GM23248 (cell line): Measurements from ENCODE around the gene VTI1A. TPM values are rescaled to one million over a fixed set of nuclear protein-coding genes. Genes with fewer than 3 reads are reported as not detected.

Experiments used
- DNase-seq: peaks from one replicate; pipeline ENCODE4 v3.0.0-alpha.2; 2015
- H2AFZ ChIP-seq: fragments of 200-600 bp; sonication (generic); 2 replicates; pipeline ENCODE4 v1.6.1; 2016; ENCODE audit warnings: antibody characterized with exemption
- H3F3A ChIP-seq: fragments of 200-600 bp; sonication (generic); 2 replicates; pipeline ENCODE4 v1.6.1; 2016; ENCODE audit warnings: mild to moderate bottlenecking, antibody characterized with exemption, mixed run types; ENCODE audit not compliant: insufficient read depth
- H3K27ac ChIP-seq: fragments of 200-600 bp; sonication (generic); 2 replicates; pipeline ENCODE4 v1.5.1; 2016; ENCODE audit warnings: mild to moderate bottlenecking
- H3K27me3 ChIP-seq: fragments of 200-600 bp; sonication (generic); replicated peaks from 2 replicates; pipeline ENCODE4 v1.6.1; 2016; ENCODE audit warnings: mild to moderate bottlenecking; ENCODE audit not compliant: insufficient read depth
- H3K36me3 ChIP-seq: fragments of 200-600 bp; sonication (generic); 2 replicates; pipeline ENCODE4 v1.6.1; 2016; ENCODE audit warnings: low read depth, mild to moderate bottlenecking
- H3K4me1 ChIP-seq: fragments of 200-600 bp; sonication (generic); 2 replicates; pipeline ENCODE4 v1.6.1; 2016; ENCODE audit warnings: mild to moderate bottlenecking; ENCODE audit not compliant: insufficient read depth
- H3K4me2 ChIP-seq: fragments of 200-600 bp; sonication (generic); one replicate; pipeline ENCODE4 v1.6.1; 2016; ENCODE audit warnings: mild to moderate bottlenecking; ENCODE audit not compliant: unreplicated experiment
- H3K4me3 ChIP-seq: fragments of 200-600 bp; sonication (generic); 2 replicates; pipeline ENCODE4 v1.5.1; 2016; ENCODE audit warnings: mild to moderate bottlenecking
- H3K79me2 ChIP-seq: fragments of 200-600 bp; sonication (generic); 2 replicates; pipeline ENCODE4 v1.6.1; 2016; ENCODE audit warnings: mild to moderate bottlenecking; ENCODE audit not compliant: insufficient read depth
- H3K9ac ChIP-seq: fragments of 200-600 bp; sonication (generic); 2 replicates; pipeline ENCODE4 v1.6.1; 2016; ENCODE audit warnings: mild to moderate bottlenecking
- H3K9me2 ChIP-seq: fragments of 200-600 bp; sonication (generic); 2 replicates; pipeline ENCODE4 v1.6.1; 2016; ENCODE audit warnings: mixed run types, mild to moderate bottlenecking, moderate library complexity; ENCODE audit not compliant: insufficient read depth
- H3K9me3 ChIP-seq: fragments of 200-600 bp; sonication (generic); one replicate; pipeline ENCODE4 v1.6.1; 2017; ENCODE audit warnings: low read depth
- H4K20me1 ChIP-seq: fragments of 200-600 bp; sonication (generic); 2 replicates; pipeline ENCODE4 v1.6.0; 2016; ENCODE audit not compliant: insufficient read depth
- EZH2 ChIP-seq: fragments of 200-600 bp; sonication (generic); IDR thresholded peaks from 2 replicates; pipeline ENCODE4 v1.6.1; 2018; ENCODE audit warnings: antibody characterized with exemption, mild to moderate bottlenecking; ENCODE audit not compliant: insufficient read depth, poor library complexity, severe bottlenecking
- EZH2phosphoT487 ChIP-seq: fragments of 200-600 bp; sonication (generic); IDR thresholded peaks from 2 replicates; pipeline ENCODE4 v1.6.1; 2018; ENCODE audit warnings: antibody characterized with exemption, moderate library complexity, mild to moderate bottlenecking, low read depth; ENCODE audit not compliant: insufficient read depth
- WGBS, 2 experiments: methylation state at CpG; one replicate each; pipeline ENCODE4 v1.1.6; 2015 to 2017; ENCODE audit warnings: low lambda C conversion rate in 2 of 2, low coverage in 1 of 2; ENCODE audit errors: missing lambda C conversion rate in 2 of 2; 5-methylcytosine and 5-hydroxymethylcytosine counted together
- in situ Hi-C: fragments of 300-500 bp; cut with MboI; formaldehyde crosslinking; loops from 2 replicates; pipeline ENCODE4 v1.15.0; 2020
- polyA plus RNA-seq: library from polyadenylated mRNA; unstranded; fragments of >200 nt; fragmentation: Nextera tagmentation; extraction: Ambion mirVana; gene quantifications from 2 replicates; pipeline ENCODE4 v1.2.1, GENCODE V29; 2016
- total RNA-seq: library from RNA; depleted of rRNA; stranded (reverse); fragments of >200 nt; shearing (Covaris generic); gene quantifications from 2 replicates; pipeline ENCODE4 v1.2.3, GENCODE V29; 2014

VTI1A gene
- total and polyA plus RNA-seq, 2 experiments from 2014 or later, result 21.6 to 26.4 TPM

DNA sequence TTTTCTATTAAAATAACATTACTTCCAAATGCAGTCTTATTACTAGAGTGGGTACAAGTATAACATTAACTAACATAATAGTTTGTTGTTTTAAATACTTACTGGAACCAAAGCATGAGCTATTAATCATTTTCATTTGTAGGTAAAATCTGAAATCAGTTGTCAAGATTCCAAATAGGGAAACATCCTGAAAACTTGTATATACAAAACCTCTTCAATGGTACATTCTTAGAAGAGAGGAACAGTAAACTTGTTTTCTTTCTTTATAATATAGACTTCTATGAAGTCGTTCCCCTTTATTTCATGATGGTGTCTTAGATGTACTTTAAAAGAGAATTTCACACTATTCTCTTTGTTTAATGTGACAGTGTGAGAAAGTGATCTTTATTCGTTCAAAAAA, 85.9 kb downstream of the VTI1A start:
- Histone ChIP-seq H2AFZ (no peak overlapping the region), H4K20me1 (no peaks in the 10 kb centered on the region), H3K27me3 (no peaks in the 10 kb centered on the region), H3K4me1 (no peaks in the 10 kb centered on the region), H3K9me2 (no peaks in the 10 kb centered on the region), H3K9ac (no peak overlapping the region), H3K36me3 (no peaks in the 10 kb centered on the region), H3K27ac (no peak overlapping the region), H3K79me2 (no peaks in the 10 kb centered on the region), H3F3A (no peaks in the 10 kb centered on the region), H3K9me3 (no peaks in the 10 kb centered on the region), H3K4me2 (no peak overlapping the region), H3K4me3 (no peak overlapping the region)
- no peak for TF ChIP-seq EZH2
- TF ChIP-seq EZH2phosphoT487, result no peak
- no peak for DNase-seq
- WGBS, 2 experiments, result 60 to 63% methylated on average over 2 of the region's 2 CpGs
- in situ Hi-C loops, result no loop called here

GRCh38 chr10:112533916-112534315, 86.9 kb downstream of the VTI1A start:
- in situ Hi-C loops, result no loop called here
- Histone ChIP-seq H3K4me2 (no peak overlapping the region), H3K4me3 (no peak overlapping the region), H3K36me3 (no peaks in the 10 kb centered on the region), H3K4me1 (no peaks in the 10 kb centered on the region), H3K9ac (no peak overlapping the region), H3K27me3 (no peaks in the 10 kb centered on the region), H3K9me3 (no peaks in the 10 kb centered on the region), H3F3A (no peaks in the 10 kb centered on the region), H2AFZ (no peak overlapping the region), H3K27ac (no peak overlapping the region), H4K20me1 (no peaks in the 10 kb centered on the region), H3K79me2 (no peaks in the 10 kb centered on the region), H3K9me2 (no peaks in the 10 kb centered on the region)
- DNase-seq, result no peak
- WGBS, 2 experiments, result 48 to 77% methylated on average over 1 of the region's 1 CpG
- TF ChIP-seq EZH2phosphoT487 (no peak), EZH2 (no peak)

DNA sequence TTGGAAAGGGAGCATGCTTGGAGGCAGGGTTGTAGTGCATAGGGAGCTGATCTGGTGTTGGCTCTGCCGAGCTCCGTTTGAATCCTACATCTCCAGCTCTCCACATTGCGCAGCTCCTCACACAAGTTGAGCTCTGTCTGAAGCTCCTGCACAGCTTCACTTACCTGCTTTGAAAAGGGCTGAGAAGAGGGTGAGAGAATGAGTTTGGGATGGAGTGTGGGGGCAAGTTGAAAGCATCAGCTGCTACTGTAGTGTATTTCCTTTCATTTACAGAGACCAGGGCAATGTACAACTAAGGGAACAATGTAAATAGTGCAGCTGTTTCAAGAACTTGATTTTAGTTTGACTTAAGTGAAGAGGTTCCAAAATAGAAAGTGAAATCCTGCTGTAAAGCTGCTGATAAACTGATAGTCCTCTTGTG, 88.5 kb downstream of the VTI1A start:
- TF ChIP-seq EZH2 (no peak), EZH2phosphoT487 (no peak)
- Histone ChIP-seq H3K4me1 (no peaks in the 10 kb centered on the region), H3K9me3 (no peaks in the 10 kb centered on the region), H3F3A (no peaks in the 10 kb centered on the region), H3K9me2 (no peaks in the 10 kb centered on the region), H3K79me2 (no peaks in the 10 kb centered on the region), H3K27me3 (no peaks in the 10 kb centered on the region), H3K4me2 (no peak overlapping the region), H3K4me3 (no peak overlapping the region), H4K20me1 (no peaks in the 10 kb centered on the region), H3K9ac (no peak overlapping the region), H3K36me3 (no peaks in the 10 kb centered on the region), H2AFZ (no peak overlapping the region), H3K27ac (no peak overlapping the region)
- in situ Hi-C loops, result no loop called here
- DNase-seq, result no peak
- WGBS, 2 experiments, result 84 to 93% methylated on average over 3 of the region's 3 CpGs

GRCh38 chr10:112536663-112537062, 89.6 kb downstream of the VTI1A start:
- Histone ChIP-seq H3F3A (no peaks in the 10 kb centered on the region), H3K9me2 (no peaks in the 10 kb centered on the region), H3K4me3 (no peak overlapping the region), H4K20me1 (no peaks in the 10 kb centered on the region), H3K27ac (no peak overlapping the region), H3K36me3 (no peaks in the 10 kb centered on the region), H3K27me3 (no peaks in the 10 kb centered on the region), H3K4me1 (no peaks in the 10 kb centered on the region), H3K9ac (no peak overlapping the region), H3K4me2 (no peak overlapping the region), H2AFZ (no peak overlapping the region), H3K9me3 (no peaks in the 10 kb centered on the region), H3K79me2 (no peaks in the 10 kb centered on the region)
- TF ChIP-seq EZH2 (no peak), EZH2phosphoT487 (no peak)
- DNase-seq, result no peak
- WGBS, 2 experiments, result 95% methylated on average over 8 of the region's 8 CpGs
- in situ Hi-C loops, result no loop called here

- in situ Hi-C loops, result no loop called here
- no peak for TF ChIP-seq EZH2phosphoT487
- TF ChIP-seq EZH2, result no peak
These were observed 91.2 kb downstream of the VTI1A start for GRCh38 chr10:112538168-112538567.

More at GRCh38 chr10:112538168-112538567, 91.2 kb downstream of the VTI1A start:
- Histone ChIP-seq H3K79me2 (no peaks in the 10 kb centered on the region), H3K36me3 (no peaks in the 10 kb centered on the region), H3F3A (no peaks in the 10 kb centered on the region), H3K4me1 (no peaks in the 10 kb centered on the region), H3K9me2 (no peaks in the 10 kb centered on the region), H4K20me1 (no peaks in the 10 kb centered on the region), H3K4me3 (no peak overlapping the region), H3K27ac (no peak overlapping the region), H3K27me3 (no peaks in the 10 kb centered on the region), H3K9me3 (no peaks in the 10 kb centered on the region), H2AFZ (no peak overlapping the region), H3K4me2 (no peak overlapping the region), H3K9ac (no peak overlapping the region)
- no peak for DNase-seq
- WGBS, 2 experiments, result 82 to 84% methylated on average over 7 of the region's 7 CpGs
